ENCODE measurements around the gene RPL7A.

DNA sequence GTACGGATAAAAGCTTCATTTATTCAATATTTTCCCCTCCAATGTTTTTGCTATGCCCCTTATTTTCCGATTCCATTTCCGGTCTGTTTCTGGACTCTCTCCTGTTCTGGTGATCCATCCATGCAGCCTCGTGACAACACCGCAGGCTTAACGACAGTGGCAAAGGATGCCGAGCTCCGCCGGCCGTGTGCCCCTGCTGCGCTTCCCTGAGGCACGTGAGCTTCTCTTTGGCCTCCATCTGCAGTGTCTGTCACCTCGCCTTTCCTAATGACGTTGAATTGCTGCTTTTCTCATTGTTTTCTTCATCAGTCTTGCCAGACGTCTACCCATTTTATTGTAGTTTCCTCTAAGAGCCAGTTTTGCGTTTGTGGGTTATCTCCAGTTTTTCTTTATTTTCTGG is 40.7 kb upstream of the RPL7A start:
- TF ChIP-seq, protein P1, sequence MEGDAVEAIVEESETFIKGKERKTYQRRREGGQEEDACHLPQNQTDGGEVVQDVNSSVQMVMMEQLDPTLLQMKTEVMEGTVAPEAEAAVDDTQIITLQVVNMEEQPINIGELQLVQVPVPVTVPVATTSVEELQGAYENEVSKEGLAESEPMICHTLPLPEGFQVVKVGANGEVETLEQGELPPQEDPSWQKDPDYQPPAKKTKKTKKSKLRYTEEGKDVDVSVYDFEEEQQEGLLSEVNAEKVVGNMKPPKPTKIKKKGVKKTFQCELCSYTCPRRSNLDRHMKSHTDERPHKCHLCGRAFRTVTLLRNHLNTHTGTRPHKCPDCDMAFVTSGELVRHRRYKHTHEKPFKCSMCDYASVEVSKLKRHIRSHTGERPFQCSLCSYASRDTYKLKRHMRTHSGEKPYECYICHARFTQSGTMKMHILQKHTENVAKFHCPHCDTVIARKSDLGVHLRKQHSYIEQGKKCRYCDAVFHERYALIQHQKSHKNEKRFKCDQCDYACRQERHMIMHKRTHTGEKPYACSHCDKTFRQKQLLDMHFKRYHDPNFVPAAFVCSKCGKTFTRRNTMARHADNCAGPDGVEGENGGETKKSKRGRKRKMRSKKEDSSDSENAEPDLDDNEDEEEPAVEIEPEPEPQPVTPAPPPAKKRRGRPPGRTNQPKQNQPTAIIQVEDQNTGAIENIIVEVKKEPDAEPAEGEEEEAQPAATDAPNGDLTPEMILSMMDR (conservative IDR thresholded peaks at IDR 0.05; ENCODE audit: low read depth, low read length): no peak
- TF ChIP-seq EZH2 (IDR thresholded peaks at IDR 0.05; ENCODE audit: borderline replicate concordance, low read depth, low read length, poor library complexity, severe bottlenecking): no peak
